Fibroblast of the aortic adventitia (primary cell): ENCODE measurements around the gene LMX1B. TPM values are rescaled to one million over a fixed set of nuclear protein-coding genes. Genes with fewer than 3 reads are reported as not detected.

Experiments used
- DNase-seq: peaks from one replicate; pipeline ENCODE4 v3.0.0-alpha.2; 2010; ENCODE audit warnings: low read depth
- H3K4me3 ChIP-seq: 2 replicates; pipeline ENCODE4 v1.5.1; 2011; ENCODE audit warnings: low read depth, mild to moderate bottlenecking, control low read depth, low read length, moderate library complexity
- total RNA-seq: library from RNA; depleted of rRNA; stranded (reverse); fragments of >200 nt; gene quantifications from 2 replicates; pipeline ENCODE4 v1.2.3, GENCODE V29; 2012; ENCODE audit warnings: low replicate concordance
- TF ChIP-seq, protein P1 (sequence below): IDR thresholded peaks from 2 replicates; pipeline ENCODE4 v1.5.1; 2011; ENCODE audit warnings: mild to moderate bottlenecking, low read length, control low read depth, inconsistent platforms; ENCODE audit not compliant: insufficient read depth

The LMX1B gene
- total RNA-seq, 1 donor: not detected

DNA sequence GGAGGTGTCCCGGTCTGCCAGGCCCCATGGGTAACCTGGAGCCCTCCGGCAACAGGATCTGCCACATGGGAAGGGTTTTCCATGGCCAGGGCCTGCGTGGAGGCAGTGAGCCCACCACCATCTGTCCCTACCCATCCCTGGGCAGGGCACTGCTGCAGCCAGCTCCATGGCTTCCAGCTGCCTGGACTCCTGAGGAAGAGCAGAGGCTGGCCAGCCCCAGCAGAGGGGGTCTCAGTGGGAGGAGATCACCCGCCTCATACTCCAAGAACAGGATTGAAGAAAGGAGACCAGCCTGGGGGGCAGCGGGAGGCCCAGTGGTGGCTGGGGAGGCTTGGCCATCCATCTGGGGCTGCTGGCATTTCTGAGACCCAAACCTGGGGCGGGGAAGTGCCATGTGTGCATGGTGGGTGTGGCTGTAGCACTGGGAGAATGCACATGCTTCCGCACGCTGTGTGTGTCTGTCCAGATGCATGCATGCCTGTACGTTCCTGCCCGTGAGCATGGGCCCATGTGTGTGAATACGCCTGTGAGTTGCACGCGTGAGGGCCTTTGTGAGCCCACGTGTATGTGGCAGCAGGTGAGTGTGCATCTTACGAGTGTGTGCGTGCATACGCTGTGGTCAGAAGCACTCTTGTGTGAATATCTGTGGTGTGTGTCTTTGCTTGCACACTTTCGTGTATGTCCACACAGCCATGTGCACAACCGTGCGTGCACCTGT, 78.5 kb downstream of the LMX1B start:
- no peak for DNase-seq
- H3K4me3 ChIP-seq: no peak overlapping the region
- TF ChIP-seq, protein P1, sequence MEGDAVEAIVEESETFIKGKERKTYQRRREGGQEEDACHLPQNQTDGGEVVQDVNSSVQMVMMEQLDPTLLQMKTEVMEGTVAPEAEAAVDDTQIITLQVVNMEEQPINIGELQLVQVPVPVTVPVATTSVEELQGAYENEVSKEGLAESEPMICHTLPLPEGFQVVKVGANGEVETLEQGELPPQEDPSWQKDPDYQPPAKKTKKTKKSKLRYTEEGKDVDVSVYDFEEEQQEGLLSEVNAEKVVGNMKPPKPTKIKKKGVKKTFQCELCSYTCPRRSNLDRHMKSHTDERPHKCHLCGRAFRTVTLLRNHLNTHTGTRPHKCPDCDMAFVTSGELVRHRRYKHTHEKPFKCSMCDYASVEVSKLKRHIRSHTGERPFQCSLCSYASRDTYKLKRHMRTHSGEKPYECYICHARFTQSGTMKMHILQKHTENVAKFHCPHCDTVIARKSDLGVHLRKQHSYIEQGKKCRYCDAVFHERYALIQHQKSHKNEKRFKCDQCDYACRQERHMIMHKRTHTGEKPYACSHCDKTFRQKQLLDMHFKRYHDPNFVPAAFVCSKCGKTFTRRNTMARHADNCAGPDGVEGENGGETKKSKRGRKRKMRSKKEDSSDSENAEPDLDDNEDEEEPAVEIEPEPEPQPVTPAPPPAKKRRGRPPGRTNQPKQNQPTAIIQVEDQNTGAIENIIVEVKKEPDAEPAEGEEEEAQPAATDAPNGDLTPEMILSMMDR: no peak

DNA sequence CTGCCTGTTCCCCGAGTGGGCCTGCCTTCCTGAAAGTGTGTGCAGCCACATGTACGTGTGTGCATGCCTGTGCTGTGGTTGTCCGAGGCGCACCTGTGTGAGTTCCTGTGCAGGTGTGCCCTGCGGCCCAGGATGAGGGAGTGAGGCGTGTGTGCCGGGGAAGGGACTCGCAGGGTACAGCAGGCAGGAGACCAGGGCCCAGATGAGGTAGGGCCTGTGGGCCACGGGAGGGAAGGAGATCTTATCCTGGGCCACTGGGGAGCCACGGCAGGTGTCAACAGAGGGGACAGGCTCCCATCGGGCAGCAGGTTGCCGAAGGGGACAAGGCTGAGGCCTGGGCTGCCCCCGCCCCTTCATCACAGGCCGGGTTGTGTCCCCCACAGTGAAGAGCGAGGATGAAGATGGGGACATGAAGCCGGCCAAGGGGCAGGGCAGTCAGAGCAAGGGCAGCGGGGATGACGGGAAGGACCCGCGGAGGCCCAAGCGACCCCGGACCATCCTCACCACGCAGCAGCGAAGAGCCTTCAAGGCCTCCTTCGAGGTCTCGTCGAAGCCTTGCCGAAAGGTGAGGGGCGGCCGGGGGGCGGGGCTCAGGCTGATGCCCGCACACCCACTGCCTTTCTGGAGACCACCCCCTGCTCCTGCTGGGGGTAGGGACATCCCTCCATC, 79.2 kb downstream of the LMX1B start:
- no peak overlapping the region for H3K4me3 ChIP-seq
- DNase-seq: no peak
- TF ChIP-seq, protein P1: no peak

DNA sequence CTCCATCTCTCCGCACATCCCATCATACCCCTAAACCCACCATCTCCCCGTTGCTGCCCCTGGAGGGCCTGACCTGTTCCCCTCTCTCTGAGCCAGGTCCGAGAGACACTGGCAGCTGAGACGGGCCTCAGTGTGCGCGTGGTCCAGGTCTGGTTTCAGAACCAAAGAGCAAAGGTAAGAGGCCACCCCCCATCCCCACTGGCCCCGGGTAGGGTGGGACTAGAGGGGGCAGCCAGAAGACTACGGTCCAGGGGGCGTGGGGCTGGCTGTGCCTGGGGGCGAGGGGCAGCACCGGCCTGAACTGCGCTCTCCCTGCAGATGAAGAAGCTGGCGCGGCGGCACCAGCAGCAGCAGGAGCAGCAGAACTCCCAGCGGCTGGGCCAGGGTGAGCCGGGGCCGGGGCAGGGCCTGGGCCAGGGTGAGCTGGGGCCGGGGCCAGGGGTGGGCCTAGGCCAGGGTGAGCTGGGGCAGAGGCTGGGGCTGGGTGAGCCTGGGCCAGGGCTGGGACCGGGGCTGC, 79.8 kb downstream of the LMX1B start:
- no peak for DNase-seq
- H3K4me3 ChIP-seq: no peak overlapping the region
- TF ChIP-seq, protein P1: no peak

DNA sequence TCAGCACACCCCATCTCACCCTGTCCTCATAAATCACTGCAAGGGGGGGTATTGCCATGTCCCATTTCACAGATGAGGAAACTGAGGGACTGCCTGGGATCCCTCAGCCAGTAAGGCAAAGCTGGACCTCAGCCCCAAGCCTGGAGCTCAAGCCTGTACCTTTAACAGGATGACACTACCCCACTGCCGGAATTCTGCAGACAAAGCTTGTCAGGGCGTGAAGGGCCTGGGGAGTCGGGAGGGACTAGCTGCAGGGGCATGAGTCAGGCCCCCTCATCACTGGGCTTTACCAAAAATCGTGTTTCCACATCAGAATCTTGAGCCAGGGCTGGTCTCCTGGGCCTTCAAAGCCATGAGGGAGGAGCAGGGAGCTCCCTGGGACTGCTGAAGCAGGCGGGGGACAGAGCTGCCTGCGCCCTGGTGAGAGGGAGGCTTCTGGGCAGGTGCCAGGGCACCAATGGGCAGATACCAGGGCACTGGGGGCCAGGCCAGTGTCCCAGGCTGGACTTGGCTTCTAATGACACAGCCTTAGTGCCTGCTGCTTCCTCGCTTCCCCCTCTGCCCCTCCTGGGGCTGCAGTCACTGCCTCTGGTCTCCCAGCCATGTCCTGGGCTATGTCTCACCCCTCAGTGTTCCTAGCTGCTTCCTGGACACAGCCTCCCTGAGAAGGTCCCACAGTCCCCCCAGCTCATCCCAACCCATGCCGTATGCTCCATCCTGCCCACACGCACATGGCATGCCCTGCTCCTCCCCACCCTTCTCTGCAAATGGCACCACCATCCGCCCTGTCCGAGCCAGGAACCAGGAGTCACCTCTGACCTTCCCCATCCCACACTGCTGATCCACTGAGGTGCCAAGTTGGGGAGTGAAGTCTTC, 80.7 kb downstream of the LMX1B start:
- no peak overlapping the region for H3K4me3 ChIP-seq
- TF ChIP-seq, protein P1: no peak
- DNase-seq: no peak

DNA sequence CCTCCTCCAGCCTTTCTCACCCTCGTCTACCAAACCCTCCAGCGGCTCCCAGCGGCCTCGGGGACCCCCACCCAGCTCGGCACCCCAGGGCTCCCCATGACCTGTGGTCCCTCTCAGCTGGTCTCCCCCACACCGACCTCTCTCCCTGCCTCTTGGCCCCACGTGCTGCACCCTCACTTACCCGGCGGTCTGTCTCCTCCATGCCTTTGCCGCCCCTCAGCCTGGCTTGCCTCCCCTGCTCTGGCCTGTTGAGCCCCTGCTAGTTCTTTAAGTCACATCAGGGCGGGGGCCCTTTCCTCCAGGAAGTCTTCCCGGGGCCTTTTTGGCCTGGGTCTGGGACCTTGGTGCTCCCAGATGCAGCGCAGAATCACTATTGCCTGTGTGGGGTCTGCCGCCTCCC, 81.5 kb downstream of the LMX1B start:
- no peak for DNase-seq
- no peak overlapping the region for H3K4me3 ChIP-seq
- TF ChIP-seq, protein P1: no peak

DNA sequence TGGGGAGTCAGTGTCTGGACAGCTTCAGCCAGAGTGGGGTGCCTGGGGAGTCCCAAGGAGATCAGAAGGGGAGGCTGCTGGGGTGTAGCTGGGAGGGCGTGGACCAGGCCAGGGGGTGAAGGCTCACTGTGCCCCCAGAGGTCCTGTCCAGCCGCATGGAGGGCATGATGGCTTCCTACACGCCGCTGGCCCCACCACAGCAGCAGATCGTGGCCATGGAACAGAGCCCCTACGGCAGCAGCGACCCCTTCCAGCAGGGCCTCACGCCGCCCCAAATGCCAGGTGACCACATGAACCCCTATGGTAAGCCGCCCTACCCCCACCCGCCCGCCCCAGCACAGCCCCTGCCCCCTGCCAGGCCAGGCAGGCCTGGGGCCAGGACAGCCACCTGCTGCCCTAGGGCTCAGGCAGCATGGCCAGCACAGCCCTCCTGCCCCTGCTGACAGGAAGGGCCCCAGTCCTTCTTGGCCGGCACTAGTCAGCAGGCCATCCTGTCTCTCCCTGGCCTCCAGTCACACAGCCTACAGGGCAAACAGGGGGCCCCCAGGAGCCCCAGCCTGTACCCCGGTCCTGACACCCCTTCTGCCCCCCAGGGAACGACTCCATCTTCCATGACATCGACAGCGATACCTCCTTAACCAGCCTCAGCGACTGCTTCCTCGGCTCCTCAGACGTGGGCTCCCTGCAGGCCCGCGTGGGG, 82.1 kb downstream of the LMX1B start:
- no peak overlapping the region for H3K4me3 ChIP-seq
- DNase-seq: no peak
- TF ChIP-seq, protein P1: no peak
